HG03520 (cell line): Measurements from ENCODE around the gene ATP8A2.

ENCODE experiments used
- ATAC-seq: cut with Tn5 transposase; IDR thresholded peaks from one replicate; pipeline ENCODE4 v1.9.1; 2021; ENCODE audit warnings: mild to moderate bottlenecking, moderate library complexity; ENCODE audit not compliant: unreplicated experiment

Gene ATP8A2

DNA sequence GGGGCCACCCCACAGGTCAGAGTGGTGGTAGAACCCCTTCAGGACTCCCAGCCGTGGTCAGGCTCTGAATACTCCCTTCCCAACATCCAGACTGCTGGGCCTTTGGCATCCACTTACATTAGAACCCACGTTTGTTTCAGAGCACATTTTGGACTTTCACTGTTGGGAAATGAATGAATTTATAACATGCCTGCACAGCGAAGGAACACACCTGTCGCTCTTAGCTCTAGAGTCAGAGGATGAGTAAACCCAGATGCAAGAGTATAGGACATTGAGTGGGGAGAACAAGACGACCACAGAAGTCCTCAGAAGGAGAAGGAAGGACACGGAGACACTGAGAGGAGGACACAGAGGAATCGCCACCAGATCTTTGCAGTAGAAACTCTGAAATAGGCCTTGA is 649.1 kb downstream of the ATP8A2 start:
- ATAC-seq, result no peak

DNA sequence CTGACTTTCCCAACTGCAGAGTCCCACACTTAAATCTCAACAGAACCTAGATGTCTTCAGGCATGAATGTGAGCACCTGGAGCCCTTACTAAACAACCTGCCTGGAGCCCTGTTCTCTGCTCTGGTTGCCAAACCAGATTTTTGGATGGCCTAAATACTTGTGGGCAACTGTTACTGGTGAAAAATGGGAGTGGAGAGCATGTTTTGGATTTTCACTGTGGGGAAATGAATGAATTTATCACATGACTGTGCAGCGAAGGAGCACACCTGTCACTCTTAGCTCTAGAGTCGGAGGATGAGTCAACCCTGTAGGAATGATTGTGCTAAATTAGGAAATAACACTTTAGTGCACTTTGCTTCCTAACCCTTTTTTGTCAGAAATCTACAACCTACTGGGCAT is 649.7 kb downstream of the ATP8A2 start:
- no peak for ATAC-seq

DNA sequence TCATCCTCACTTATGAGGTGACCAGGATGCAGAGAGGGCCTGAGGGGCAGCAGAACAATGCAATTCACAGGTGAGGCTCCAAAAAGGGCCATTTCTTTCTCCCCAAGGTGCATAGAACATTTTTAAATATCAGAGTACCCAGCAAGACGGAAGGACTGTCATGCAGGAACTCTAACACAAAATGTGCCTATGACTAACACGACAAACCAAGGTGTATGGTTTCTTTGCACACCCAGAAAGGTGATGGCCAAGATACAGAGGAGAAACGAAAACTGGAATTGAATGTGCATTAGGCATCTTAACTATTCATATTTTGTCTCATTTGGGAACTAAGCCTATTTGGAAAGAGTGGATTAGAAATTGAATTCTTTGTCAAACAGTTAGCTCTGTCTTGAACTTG is 650.2 kb downstream of the ATP8A2 start:
- ATAC-seq, result no peak

DNA sequence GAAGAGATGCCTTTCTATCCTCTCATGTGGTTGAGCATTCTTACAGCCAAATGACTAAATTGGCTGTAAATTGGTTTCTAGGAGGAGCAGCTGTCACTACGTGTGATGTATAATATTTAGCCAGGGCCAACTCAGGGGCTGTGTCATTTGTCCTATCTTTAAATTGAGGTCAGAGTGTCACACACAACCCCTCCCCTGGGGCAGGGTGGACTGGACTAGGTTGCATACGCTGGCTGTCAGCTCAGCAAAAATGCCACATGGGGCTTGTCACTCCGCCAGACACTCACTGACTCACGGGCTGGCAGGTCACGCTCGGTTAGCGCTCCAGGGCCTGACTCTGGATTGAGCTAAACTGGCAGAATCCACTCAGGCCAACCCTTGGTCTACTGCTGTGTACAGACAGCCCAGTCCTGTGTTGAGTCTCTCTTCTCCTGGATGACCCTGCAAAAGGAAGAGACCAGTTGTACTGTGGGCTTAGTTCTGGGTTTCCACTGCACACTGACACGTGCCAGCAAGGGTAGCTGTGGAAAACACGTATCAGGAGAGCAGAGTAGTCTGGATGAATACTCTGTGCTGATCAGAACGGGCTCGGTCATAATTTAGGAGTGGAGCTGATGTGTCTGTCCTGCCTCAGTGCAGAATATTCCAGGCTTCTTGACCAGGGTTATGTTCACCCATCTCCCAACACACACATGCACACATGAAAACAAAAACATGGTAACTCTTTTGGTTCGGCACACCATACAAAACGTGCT is 650.9 kb downstream of the ATP8A2 start:
- no peak for ATAC-seq

DNA sequence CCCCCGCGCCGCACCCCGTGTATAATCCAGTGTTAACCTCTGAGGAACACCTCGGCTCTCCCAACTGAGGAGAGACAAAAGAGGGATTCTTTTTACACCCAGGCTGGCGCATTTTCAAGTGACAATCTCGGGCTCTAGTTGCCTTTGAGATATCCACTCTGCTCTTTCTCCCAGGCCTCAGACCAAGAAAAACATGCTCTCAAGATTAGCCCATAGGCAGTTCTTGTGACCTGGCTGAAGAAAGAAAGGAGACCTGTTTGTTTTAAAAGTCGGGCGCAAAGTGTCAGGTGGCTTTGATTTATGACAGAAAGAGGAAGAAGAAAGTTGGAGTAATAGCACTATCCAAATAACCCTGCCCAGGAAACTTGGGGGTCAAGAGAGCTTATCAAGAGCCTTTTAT is 652.8 kb downstream of the ATP8A2 start:
- no peak for ATAC-seq

DNA sequence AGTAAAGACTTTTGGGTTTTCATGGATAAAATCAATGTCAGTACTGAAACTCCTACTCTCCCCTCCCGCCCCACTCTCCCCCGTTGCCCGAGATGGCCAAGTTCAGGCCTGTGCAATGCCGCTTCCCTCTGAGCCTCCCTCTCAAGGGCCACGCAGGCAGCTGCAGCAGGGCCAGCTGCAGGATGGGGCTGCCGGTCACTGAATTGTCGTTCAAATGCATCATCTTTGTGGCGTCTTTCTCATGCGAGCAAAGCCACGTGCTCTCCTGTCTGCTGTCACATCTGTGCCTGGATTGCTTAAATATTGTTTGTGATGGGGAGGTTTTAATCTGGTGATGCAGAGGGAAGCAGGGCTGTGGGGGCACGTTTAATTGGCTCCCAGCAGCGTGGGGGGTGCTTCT is 653.4 kb downstream of the ATP8A2 start:
- no peak for ATAC-seq

DNA sequence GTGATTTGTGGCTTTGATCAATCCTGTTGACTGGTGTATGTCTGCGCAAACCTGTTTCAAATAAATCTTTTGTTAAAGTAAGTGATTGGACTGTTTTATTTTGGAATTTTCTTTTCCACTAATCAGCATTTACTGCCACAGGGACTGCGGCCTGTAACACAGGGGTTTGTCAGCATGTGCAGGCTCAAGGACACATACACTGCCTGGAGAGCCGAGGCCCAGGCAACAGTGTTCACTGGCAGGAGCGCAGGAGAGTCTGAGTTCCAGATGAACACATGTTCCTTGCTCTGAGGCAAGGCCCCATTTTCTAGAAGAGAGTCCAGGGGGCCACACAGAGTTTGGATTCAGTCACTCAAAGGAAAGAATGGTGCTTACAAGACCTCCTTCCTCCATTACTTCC is 654.0 kb downstream of the ATP8A2 start:
- ATAC-seq, result no peak

DNA sequence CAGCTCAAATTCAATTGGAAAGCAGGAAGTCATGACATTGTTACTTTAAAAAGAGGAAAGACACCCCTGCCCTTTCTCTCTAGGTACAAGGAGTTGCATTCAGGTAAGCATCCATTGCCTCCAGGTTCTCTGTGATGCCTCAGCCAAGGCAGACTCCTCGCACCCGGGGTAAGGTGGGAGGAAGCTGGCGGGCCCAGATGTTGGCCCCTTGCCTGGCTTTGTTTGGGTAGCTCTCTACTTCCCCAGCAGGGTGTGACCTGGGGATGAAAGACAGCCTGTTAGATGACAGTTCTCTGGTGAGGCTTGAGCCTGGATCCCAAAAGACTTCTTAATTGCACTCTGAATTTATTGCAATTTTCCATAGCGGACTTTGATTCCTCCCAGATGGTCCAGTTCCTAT is 654.4 kb downstream of the ATP8A2 start:
- no peak for ATAC-seq

DNA sequence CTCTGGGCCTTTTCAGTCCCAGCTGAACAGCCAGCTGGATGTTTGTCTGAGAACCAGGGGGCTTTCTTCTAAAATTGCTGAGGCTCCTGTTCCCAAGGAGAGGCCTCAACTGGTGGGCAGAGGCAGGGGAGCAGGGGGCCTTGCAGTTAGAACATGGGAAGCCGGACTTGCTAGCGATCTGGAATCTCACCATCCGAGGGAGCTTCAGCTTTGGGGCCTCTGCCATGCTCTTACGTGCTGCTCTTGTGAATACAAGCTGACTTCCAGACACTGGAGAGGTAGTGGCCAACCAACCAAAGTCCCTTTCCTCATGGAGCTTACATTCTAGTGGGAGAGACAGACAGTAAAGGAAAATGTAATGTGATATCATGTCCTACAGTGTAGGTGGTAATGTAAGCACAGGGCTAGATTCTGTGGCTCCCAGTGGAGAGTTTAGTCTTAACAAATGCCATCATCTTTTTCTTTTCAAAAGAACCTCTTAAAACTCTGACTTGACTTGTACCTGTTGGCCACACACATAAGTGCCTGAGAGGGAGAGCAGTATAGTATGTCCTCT is 657.9 kb downstream of the ATP8A2 start:
- no peak for ATAC-seq

DNA sequence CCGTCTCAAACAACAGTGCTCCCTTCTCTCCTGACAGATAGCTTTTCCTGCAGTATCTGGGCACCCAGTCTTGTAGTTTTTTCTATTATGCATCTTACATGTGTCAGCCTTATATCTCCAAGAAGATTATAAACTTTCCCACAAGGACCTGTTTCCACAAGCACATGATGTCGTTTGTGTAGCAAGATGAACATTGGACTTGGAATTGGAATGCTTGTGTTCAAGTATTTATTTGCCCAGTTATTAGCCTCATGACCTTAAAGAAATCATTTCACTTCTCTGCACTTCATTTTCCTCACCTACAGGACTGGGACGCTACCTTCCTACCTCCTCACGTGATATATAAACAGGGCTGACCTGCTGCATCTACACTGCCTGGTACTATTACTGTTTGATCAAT is 658.6 kb downstream of the ATP8A2 start:
- ATAC-seq, result no peak

DNA sequence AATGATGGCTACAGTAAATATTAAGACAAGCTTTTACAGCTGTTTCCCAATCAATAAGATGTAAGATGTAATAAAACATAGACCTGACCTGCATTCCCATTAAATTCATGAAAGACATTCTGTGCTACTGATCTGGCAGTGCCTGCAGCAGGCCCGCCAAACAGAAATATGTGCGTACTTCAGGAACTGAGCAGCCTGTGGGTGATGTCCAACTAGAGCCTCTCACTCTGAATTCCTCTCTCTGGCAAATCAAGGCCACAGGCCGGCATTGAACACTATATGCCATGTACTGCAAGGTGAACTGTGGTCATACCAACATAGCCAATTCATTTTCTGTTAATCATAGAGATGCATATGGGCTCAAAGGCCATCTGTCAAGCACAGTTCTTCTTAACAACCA is 662.2 kb downstream of the ATP8A2 start:
- ATAC-seq, result no peak

DNA sequence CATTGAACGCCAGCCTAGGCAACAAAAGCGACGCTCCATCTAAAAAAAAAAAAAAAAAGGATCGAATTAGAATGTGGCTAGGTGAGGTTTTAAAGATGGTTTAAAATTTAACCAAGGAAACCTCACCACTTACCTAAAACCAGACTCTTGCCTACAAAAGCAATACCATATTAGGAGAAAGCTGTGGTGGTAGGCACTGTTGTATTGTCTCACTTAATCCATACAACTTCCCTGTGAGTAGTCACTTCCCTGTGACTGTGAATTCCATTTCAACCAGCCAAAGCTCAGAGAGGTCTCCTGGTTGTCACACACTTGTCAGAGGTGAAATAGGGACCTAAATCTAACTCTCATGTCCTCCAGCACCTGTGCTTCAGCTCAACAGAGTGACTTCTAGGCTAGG is 664.6 kb downstream of the ATP8A2 start:
- ATAC-seq, result no peak

DNA sequence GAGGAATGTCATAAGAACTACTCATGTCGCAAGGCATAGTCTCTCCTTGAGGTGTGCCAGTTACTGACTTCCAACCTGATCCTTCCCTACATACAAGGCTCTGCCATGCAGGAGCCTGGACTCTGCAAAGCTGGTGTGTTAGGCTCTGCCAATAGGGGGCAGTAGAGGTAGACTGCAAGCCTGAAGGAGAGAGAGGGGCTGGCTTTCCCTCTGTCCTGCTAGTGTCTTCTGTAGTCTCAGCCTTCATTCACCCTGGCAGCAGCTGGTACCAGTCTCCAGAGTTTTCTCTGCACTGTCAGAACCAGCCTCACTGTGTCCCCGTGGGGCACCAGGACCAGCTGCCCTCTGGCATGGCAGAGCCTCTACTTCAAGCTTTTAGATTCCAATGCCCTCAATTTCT is 665.5 kb downstream of the ATP8A2 start:
- no peak for ATAC-seq

DNA sequence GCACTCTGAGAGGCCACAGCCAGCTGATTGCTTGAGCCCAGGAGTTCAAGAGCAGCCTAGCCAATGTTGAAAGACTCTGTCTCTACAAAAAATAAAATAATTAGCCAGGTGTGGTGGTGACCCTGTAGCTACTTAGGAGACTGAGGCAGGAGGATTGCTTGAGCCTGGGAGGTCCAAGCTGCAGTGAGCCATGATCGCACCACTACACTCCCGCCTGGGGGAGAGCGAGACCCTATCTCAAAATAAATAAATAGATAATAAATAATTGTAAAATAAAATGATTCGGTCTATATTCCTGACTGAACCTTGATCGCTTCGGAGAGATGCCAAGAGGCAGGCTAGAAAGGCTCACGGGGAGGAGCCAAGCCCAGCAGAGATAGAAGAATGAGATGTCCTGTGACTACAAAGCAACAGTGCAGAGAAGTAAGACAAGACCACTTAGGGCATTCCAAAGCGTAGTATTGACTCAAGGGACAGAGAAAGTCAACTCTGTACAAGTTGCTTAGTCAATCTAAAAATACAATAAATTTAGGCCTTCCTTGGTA is 667.2 kb downstream of the ATP8A2 start:
- ATAC-seq, result no peak

DNA sequence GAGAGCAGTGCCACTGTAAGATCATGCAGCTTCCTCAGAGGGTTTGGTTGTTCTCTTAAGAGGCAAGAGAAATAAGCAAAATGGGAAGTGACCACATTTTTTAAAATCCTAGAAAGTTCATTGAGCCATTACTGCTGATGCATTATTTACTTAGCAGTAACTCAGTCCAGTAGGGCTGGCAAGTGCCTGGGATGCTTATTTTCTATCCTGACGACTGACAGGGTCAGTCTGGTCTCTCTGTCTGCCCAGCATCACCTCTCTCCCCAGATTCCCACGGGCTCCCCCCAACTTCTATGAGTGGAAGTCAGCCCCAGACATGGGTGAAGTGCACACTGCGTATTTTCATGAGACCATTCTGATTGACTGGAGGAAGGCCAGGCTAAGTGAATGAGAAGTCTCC is 669.7 kb downstream of the ATP8A2 start:
- ATAC-seq, result no peak

DNA sequence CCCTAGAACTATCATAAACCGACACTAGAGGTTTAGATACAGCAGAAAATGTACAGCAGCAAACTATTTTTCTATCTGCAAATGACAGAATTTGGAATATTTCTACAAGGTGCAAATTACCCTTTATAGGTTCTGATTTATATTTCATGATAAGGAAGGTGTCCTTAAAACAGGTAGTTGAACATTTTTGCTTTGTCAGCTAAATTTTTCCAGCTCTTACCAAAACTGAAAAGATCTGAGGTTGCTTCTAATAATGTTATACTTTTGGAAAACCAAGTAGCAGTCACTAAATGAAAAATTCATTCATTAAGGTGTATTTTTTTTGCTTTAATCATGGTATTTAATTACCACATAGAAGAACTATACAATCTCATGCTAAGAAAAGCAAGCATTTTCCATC is 671.0 kb downstream of the ATP8A2 start:
- ATAC-seq, result no peak

DNA sequence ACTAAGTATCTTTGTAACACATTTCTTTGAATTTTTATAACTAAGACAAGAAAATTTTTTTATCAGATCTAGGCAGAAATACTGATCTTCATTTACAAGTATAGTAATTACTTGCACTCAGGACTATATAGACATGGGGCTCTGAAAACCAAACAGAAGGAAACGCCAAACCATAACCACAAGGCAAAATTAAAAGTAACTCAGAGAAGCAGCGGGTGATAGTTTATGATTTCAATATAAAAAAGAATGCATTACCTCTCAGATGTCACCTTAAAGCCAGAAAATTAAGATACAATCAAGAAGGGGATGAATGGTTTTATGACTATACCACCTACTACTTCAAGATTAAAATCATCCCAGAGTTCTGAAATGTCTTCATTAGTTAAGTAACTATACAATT is 673.4 kb downstream of the ATP8A2 start:
- ATAC-seq, result no peak

DNA sequence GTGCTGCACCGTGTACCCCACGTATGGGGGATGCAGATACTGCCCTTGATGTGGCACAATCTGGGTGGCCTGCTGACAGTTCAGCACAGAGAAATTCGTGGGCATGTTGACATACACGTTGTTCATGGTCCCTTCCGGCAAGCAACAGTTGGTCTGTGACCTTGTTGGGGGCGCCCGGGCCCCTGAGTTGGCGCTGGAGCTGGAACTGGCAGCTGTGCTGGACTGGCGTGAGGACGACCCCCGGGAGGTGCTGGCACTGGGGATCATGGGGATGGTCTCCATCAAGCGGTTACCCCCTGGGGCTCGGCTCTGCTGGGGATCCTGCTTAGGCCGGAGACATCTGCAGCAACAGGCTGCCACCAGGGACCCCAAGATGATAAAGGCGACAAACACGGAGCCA is 674.9 kb downstream of the ATP8A2 start:
- ATAC-seq, result no peak

DNA sequence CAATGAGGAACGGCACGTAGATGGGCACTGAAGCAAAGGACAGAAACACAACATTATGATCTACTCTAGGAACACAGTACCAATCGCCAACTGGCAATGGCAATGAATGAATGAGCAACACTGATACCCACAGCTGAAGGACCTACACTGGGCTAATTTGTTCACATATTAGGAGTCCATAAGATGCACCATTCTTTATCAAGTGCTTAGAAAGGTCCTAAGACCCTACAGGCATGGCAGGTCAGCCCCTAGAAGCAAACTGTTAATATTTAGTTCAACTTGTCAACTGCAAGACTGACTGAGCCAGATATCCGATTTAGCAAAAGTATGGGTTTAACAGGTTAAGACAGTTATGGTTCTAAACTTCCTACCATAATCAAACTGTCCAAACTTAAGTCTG is 675.3 kb downstream of the ATP8A2 start:
- no peak for ATAC-seq

DNA sequence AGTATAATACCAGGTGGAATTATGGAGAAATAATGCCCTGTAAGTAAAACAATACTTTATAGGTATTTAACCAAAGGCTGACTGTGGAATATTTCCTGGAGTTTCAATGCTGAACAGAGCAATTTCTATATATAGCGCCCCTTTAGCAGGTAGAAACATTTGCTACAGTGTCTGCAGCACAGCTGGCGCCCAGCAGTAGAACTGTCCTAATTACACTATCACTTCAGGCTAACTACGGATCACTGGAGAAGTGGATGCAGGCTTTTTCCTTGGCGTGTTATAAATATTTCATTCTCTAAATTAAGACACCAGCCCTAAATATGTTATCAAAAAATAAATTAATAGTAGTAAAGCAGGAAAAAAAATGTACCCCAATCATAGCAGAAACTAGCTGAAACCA is 677.0 kb downstream of the ATP8A2 start:
- no peak for ATAC-seq

DNA sequence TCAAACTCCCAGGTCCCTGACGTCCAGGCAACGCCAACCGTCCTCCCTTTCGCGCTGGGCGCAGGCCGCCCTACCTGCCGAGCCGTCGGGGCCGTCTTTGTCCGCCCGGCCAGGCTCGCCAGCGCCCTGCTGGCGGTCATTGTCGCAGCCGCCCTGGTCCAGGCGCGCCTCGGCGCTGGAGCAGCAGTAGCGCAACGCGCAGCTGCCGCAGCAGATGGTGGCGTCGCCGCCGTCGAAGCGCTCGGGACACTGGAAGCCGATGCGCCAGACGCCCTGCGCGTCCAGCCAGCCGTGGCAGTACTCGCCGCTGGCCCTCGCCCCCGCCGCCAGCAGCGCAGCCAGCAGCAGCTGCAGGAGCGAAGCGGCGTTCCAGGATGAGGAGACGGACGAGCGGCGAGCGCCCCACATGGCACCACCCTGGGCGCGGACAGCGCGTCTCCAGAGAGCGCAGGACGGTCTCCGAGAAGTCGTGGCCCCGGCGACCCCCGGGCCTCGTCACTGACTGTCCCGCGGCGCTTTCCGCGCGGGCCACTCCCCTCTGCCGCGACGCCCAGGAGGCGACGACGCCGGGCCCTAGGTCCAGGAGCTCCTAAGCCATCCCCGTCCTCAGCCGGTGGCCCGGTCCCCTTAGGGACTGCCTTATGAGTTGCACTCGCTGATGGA is 678.9 kb downstream of the ATP8A2 start:
- ATAC-seq, result no peak

DNA sequence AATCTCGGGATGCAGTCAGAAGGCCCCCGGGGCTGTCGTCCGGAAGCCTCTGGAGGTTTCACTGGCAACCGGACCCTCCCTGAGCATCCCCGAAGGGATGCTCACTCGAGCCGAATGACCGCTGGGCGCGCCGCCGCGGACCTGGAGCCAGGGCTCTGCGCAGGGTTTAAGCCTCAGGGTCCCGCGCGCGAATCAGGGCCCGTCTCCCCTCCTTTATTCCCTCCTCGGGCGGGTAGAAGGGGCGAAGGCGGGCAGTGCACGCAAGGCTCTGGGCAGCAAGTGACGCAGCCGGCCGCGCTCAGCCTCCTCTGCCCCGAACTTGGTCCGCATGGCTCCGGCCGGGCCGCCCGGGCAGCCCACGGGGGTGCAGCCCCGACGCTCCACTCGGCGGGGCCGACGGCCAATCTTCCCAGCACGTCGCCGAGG is 679.5 kb downstream of the ATP8A2 start:
- ATAC-seq, result no peak
